IMR-90 (cell line): ENCODE results near the gene SLC45A2.

Experiments used
- BHLHE40 ChIP-seq: fragments of 150-350 bp; IDR thresholded peaks from 2 replicates; pipeline ENCODE4 v1.6.1; 2016; ENCODE audit warnings: mild to moderate bottlenecking, low read depth, low read length
- CEBPB ChIP-seq: IDR thresholded peaks from 2 replicates; pipeline ENCODE4 v1.6.1; 2012; ENCODE audit warnings: low read depth, low read length, improper control_type of control experiment
- FOS ChIP-seq: fragments of 150-350 bp; IDR thresholded peaks from 2 replicates; pipeline ENCODE4 v1.6.1; 2016; ENCODE audit warnings: low read depth, low read length
- MXI1 ChIP-seq: IDR thresholded peaks from 2 replicates; pipeline ENCODE4 v1.6.1; 2012; ENCODE audit warnings: low read depth, mild to moderate bottlenecking, low read length, moderate library complexity, borderline replicate concordance
- POLR2A ChIP-seq: IDR thresholded peaks from 2 replicates; pipeline ENCODE4 v1.6.1; 2012; ENCODE audit warnings: mild to moderate bottlenecking, low read depth, low read length
- RAD21 ChIP-seq: IDR thresholded peaks from 2 replicates; pipeline ENCODE4 v1.6.1; 2012; ENCODE audit warnings: low read length, improper control_type of control experiment
- SMC3 ChIP-seq: fragments of 150-350 bp; IDR thresholded peaks from 2 replicates; pipeline ENCODE4 v1.6.1; 2016; ENCODE audit warnings: low read depth, mild to moderate bottlenecking, antibody characterized with exemption, low read length, moderate library complexity
- TF ChIP-seq, protein P1 (sequence below): conservative IDR thresholded peaks from 2 replicates; pipeline ENCODE4 v1.5.1; 2012; ENCODE audit warnings: mild to moderate bottlenecking, low read depth, low read length, improper control_type of control experiment
- TF ChIP-seq, protein P2 (sequence below): fragments of 150-350 bp; IDR thresholded peaks from 2 replicates; pipeline ENCODE4 v1.6.1; 2017; ENCODE audit warnings: mild to moderate bottlenecking, antibody characterized with exemption, low read length, low read depth

DNA sequence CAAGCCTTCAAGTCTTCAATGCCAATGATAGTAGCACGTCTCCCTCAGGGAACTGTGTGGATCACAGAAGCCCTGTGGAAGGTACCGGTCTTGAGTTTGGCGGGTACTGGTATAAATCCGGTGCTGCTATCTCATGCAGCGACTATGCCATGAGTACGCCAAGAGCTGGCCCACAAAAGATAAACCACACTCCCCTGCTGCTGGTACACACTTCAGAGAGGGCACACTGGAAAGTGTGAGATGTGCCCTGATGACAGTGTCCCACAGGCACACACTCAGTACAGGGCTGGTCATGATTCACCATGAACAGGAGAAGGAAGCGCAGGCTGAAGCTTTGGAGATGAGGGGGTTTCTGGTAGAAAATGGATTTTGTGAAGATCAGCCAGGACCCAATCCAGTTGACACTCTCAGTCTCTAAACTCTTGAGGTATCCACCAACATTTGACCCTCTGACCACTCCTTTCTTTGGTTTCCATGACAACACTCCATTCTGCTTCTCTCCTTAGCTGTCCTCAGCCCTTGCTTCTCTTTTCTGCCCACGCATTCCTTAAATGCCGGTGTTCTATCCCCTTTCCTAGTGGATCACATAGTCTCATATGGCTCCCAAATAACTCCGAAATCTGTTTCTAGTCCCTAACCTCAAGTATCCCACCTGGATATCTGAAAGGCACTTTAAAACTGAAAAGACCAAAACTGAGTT, 18.3 kb upstream of the SLC45A2 start:
- TF ChIP-seq, protein P1, sequence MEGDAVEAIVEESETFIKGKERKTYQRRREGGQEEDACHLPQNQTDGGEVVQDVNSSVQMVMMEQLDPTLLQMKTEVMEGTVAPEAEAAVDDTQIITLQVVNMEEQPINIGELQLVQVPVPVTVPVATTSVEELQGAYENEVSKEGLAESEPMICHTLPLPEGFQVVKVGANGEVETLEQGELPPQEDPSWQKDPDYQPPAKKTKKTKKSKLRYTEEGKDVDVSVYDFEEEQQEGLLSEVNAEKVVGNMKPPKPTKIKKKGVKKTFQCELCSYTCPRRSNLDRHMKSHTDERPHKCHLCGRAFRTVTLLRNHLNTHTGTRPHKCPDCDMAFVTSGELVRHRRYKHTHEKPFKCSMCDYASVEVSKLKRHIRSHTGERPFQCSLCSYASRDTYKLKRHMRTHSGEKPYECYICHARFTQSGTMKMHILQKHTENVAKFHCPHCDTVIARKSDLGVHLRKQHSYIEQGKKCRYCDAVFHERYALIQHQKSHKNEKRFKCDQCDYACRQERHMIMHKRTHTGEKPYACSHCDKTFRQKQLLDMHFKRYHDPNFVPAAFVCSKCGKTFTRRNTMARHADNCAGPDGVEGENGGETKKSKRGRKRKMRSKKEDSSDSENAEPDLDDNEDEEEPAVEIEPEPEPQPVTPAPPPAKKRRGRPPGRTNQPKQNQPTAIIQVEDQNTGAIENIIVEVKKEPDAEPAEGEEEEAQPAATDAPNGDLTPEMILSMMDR, result no peak
- no peak for TF ChIP-seq SMC3
- no peak for TF ChIP-seq MXI1
- TF ChIP-seq POLR2A, result no peak
- TF ChIP-seq CEBPB, result no peak
- no peak for TF ChIP-seq BHLHE40
- TF ChIP-seq, protein P2, sequence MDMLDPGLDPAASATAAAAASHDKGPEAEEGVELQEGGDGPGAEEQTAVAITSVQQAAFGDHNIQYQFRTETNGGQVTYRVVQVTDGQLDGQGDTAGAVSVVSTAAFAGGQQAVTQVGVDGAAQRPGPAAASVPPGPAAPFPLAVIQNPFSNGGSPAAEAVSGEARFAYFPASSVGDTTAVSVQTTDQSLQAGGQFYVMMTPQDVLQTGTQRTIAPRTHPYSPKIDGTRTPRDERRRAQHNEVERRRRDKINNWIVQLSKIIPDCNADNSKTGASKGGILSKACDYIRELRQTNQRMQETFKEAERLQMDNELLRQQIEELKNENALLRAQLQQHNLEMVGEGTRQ, result no peak
- no peak for TF ChIP-seq RAD21
- TF ChIP-seq FOS, result no peak
